Fibroblast of skin of abdomen (primary cell): Measurements from ENCODE around the gene DLGAP1.

ENCODE experiments used
- DNase-seq: peaks from one replicate; pipeline ENCODE4 v3.0.0-alpha.2; 2013

The DLGAP1 gene

GRCh38 chr18:3457261-3457724 lies 997.8 kb downstream of the DLGAP1 start:
- DNase-seq, result no peak

GRCh38 chr18:3456686-3457069 lies 998.4 kb downstream of the DLGAP1 start:
- no peak for DNase-seq

GRCh38 chr18:3455907-3456685 lies 999.0 kb downstream of the DLGAP1 start:
- DNase-seq, result peak; percentile 68

GRCh38 chr18:3455090-3455635 lies 999.9 kb downstream of the DLGAP1 start:
- DNase-seq, result no peak

- DNase-seq, result peak; percentile 59
Measured at GRCh38 chr18:3454365-3455089, 1000.6 kb downstream of the DLGAP1 start.

GRCh38 chr18:3453540-3454364 lies 1001.4 kb downstream of the DLGAP1 start:
- DNase-seq, result peak; percentile 99

- peak; percentile 19 for DNase-seq
Measured at GRCh38 chr18:3452750-3453539, 1002.2 kb downstream of the DLGAP1 start.

- peak; percentile 66 for DNase-seq
Measured at GRCh38 chr18:3451989-3452749, 1002.9 kb downstream of the DLGAP1 start.

- peak; percentile 95 for DNase-seq
Measured at GRCh38 chr18:3451183-3451988, 1003.7 kb downstream of the DLGAP1 start.

- no peak for DNase-seq
Measured at GRCh38 chr18:3450799-3451182, 1004.3 kb downstream of the DLGAP1 start.

- peak; percentile 85 for DNase-seq
Measured at GRCh38 chr18:3450012-3450798, 1004.9 kb downstream of the DLGAP1 start, which contains the start of gene TGIF1. TGIF1 (plus strand) TSS chr18:3450172; CDS start chr18:3450490, 318 bp downstream.

GRCh38 chr18:3449512-3450011 lies 1005.5 kb downstream of the DLGAP1 start:
- DNase-seq, result peak; percentile 88

GRCh38 chr18:3448838-3449511 lies 1006.1 kb downstream of the DLGAP1 start:
- no peak for DNase-seq

GRCh38 chr18:3447895-3448837 lies 1006.9 kb downstream of the DLGAP1 start:
- DNase-seq, result peak; percentile 98

- DNase-seq, result peak; percentile 65
Measured at GRCh38 chr18:3447068-3447894, 1007.8 kb downstream of the DLGAP1 start.
